Activated T-cell treated with anti-CD3 and anti-CD28 coated beads, Interleukin-2, amount 50 U/mL, for 4 hours (primary cell): ENCODE results near the gene SHTN1. TPM values are rescaled to one million over a fixed set of nuclear protein-coding genes. Genes with fewer than 3 reads are reported as not detected.

ENCODE experiments used
- ATAC-seq, 2 donors: fragments of 200-7000 bp; cut with Tn5 transposase; one replicate each; pipeline ENCODE4 v1.10.0; 2021
- DNase-seq: peaks from one replicate; pipeline ENCODE4 v3.0.0-alpha.2; 2020
- H3K27me3 Mint-ChIP-seq: one replicate; pipeline ENCODE4 v1.8.0; 2021; ENCODE audit warnings: low read depth, mixed read lengths
- H3K36me3 Mint-ChIP-seq: one replicate; pipeline ENCODE4 v1.8.0; 2022; ENCODE audit warnings: mixed read lengths; ENCODE audit not compliant: insufficient read depth
- H3K4me1 Mint-ChIP-seq: one replicate; pipeline ENCODE4 v1.8.0; 2021; ENCODE audit warnings: low read depth, mixed read lengths
- H3K4me3 Mint-ChIP-seq: one replicate; pipeline ENCODE4 v1.8.0; 2021; ENCODE audit warnings: mild to moderate bottlenecking, moderate library complexity, mixed read lengths
- H3K9me3 Mint-ChIP-seq: one replicate; pipeline ENCODE4 v1.8.0; 2021; ENCODE audit warnings: mixed read lengths
- total RNA-seq, 3 donors: library from RNA; stranded (reverse); gene quantifications; one replicate each; pipeline ENCODE4 v1.2.1, GENCODE V29; 2021

The SHTN1 gene
- total RNA-seq, 3 donors from 2014 or later, result 0.13 to 0.35 (median 0.24) TPM

DNA sequence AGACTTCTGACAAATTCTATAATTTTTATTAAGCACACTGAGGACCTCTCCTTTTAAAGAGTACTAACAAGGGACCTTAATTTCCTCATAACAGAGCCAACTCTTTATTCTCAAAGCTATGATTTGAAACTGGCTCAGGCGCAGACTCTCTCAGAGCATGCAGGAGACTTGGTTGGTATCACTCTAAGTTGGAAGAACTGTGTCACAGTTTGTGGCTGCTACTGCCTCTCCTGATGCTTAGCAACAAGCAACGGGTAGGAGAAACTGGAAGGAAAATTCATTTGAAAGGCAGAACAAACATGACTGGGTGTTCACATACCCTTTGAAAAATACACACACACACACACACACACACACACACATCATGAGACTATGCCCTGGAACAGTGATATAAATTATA, 122.3 kb downstream of the SHTN1 start:
- Mint-ChIP-seq H3K9me3 (no peaks in the 10 kb centered on the region), H3K27me3 (peaks cover 18% of the 10 kb centered on the region), H3K4me3 (no peak overlapping the region), H3K4me1 (no peaks in the 10 kb centered on the region), H3K36me3 (no peaks in the 10 kb centered on the region)
- ATAC-seq (no peak), DNase-seq (no peak)

DNA sequence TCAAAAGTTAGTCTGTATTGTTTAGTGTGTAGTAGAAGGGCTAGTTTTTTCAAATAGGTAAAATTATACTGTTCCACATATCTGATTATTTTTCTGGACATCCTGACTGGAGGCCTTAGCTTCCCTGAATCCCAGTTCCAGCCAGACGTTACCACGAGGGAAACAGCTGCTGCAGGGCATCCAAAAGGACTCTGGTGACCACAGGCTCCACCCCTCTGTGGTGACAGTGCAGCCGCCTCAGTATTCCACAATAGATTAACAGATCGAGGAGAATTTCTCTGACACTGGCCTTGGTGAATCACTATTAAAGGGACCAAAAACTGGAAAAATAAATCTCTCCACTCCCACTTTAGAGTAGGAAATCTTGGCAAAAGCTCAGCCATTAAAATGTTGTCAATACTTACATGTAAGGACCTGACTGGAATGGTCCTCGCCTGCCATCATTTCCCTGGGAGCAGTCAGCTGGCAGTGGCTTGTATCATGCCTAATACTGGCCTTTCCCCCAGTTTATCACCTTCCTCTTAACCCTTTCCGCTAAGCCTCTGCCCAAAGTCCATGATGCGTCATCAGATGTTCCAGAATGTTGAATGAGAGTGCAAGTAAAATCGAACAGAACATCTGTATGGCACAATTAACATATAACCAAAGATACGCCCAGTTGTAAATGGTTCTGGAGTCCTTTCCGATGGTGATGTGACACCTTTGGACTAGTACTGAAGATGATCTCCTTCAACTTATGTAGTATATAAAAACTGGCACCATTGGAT, 124.1 kb downstream of the SHTN1 start:
- ATAC-seq, result no peak
- peaks cover 18% of the 10 kb centered on the region for H3K27me3 Mint-ChIP-seq
- no peak for DNase-seq
- H3K36me3 Mint-ChIP-seq, result no peaks in the 10 kb centered on the region
- H3K9me3 Mint-ChIP-seq, result no peaks in the 10 kb centered on the region
- no peaks in the 10 kb centered on the region for H3K4me1 Mint-ChIP-seq
- H3K4me3 Mint-ChIP-seq, result no peak overlapping the region

DNA sequence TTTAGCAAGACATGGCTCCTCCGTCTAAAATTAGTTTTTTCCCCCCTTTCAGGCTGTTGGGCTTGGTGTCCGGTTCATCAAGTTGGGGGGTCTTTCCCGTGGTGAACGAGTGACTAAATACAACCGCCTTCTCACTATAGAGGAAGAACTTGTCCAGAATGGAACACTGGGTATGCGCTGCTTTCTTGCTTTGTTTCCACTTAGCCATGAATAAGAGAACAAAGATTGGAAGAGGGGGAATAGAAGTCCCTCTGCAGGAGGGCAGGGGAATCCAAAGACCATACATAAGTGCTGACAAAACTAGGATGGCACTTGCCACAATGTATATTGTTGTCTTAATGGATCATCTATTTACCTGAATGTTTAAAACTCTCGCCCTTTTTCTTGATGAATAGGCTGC, 125.2 kb downstream of the SHTN1 start:
- DNase-seq, result no peak
- Mint-ChIP-seq H3K27me3 (peaks cover 18% of the 10 kb centered on the region), H3K36me3 (no peaks in the 10 kb centered on the region), H3K9me3 (no peaks in the 10 kb centered on the region), H3K4me3 (no peak overlapping the region), H3K4me1 (no peaks in the 10 kb centered on the region)
- no peak for ATAC-seq

DNA sequence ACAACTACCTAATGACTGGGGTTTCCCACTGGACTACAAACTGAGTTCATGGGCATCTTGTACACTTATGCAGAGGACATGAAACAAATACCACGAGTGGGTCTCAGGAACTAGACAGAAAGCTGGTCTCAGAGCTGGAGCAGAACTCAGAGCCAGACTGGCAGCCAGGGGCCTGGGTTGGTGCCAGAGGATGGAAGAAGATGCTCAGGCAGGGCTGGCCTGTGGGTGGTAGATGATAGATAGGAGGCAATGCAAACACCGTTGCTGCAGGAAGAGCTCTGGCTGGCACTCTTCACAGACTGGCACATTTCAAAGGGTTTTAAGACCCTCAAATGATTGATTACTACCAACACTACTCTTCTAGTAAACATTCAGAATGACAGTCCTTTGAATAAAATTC, 126.9 kb downstream of the SHTN1 start:
- Mint-ChIP-seq H3K36me3 (no peaks in the 10 kb centered on the region), H3K4me3 (no peak overlapping the region), H3K4me1 (no peaks in the 10 kb centered on the region), H3K9me3 (no peaks in the 10 kb centered on the region), H3K27me3 (peaks cover 12% of the 10 kb centered on the region)
- no peak for DNase-seq
- no peak for ATAC-seq

DNA sequence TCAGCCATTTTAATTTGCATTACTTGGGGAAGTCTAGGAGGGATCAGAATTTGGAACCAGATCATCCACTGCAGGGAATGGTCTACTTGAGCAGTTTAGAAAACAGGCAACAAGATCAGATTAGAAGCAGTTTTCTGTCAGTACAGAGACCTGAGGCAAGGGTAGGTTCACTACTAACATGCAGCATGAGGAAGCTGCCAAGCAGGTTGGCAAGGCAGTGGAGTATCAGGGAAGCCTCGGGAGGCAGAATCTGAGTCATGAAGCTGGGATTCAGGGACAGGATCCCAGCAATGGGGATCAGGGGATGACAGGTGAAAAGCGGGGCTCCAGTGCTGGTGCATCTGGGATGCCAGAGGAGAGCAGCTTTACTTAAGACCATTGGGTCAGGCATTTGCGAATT, 127.6 kb downstream of the SHTN1 start:
- ATAC-seq (no peak), DNase-seq (no peak)
- Mint-ChIP-seq H3K4me3 (no peak overlapping the region), H3K9me3 (peaks cover 2% of the 10 kb centered on the region), H3K4me1 (no peaks in the 10 kb centered on the region), H3K36me3 (no peaks in the 10 kb centered on the region), H3K27me3 (peaks cover 10% of the 10 kb centered on the region)

DNA sequence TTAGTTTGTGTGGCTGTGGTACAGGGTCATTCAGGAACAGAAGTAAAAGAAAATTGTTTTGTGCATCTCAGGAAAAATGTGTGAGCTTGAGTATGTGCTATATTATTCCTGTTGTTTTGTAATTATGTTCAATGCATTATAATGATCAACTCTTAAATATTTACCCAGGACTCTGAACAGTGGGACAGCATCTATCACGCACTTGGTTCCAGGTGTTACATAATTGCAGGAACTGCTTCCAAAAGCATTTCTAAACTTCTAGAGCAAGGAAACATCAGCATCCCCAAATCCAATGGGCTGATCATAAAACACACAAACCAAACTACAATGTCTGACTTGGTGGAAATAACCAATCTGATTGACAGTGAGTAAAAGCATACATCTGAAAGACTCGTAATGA, 129.1 kb downstream of the SHTN1 start:
- Mint-ChIP-seq H3K4me3 (no peak overlapping the region), H3K27me3 (peaks cover 10% of the 10 kb centered on the region), H3K36me3 (no peaks in the 10 kb centered on the region), H3K9me3 (peaks cover 3% of the 10 kb centered on the region), H3K4me1 (no peaks in the 10 kb centered on the region)
- ATAC-seq, result no peak
- DNase-seq, result no peak

DNA sequence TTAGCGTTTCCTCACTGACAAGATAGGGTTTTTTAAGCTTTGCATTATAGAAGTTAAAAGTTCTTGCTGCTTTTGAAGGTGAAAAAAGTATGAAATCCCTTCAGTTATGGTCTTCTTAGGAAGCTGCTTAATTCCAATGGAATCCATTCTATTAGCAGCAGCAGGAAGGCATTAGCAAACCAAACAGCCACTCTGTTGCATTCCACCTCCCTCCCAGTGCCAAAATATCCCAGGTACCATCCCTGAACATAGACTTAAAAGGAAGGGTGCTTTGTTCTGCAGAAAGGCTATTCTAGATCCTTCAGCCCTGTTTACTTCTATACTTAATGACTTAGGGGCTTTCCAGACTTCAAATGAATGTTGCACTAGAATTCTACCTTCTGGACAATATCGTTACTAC, 131.9 kb downstream of the SHTN1 start:
- ATAC-seq (no peak), DNase-seq (no peak)
- Mint-ChIP-seq H3K27me3 (peaks cover 7% of the 10 kb centered on the region), H3K9me3 (peaks cover 3% of the 10 kb centered on the region), H3K4me3 (no peak overlapping the region), H3K36me3 (no peaks in the 10 kb centered on the region), H3K4me1 (no peaks in the 10 kb centered on the region)

DNA sequence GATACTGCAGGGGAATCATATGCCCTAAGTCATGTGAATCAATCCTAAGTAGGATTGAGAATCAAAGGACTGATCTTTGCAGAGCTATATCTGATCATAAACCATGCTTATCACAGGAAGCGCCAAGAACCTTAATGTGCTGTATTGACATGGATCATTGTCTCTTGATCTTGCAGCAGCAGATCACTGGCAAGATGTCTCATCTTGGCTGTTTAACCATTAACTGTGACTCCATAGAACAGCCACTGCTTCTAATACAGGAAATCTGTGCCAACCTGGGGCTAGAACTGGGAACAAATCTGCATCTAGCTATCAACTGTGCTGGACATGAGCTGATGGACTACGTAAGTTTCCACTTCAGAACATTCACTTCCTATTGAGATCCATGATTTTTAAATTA, 134.0 kb downstream of the SHTN1 start:
- ATAC-seq, result no peak
- Mint-ChIP-seq H3K4me1 (no peaks in the 10 kb centered on the region), H3K36me3 (no peaks in the 10 kb centered on the region), H3K27me3 (peaks cover 7% of the 10 kb centered on the region), H3K9me3 (peaks cover 3% of the 10 kb centered on the region), H3K4me3 (no peak overlapping the region)
- no peak for DNase-seq

DNA sequence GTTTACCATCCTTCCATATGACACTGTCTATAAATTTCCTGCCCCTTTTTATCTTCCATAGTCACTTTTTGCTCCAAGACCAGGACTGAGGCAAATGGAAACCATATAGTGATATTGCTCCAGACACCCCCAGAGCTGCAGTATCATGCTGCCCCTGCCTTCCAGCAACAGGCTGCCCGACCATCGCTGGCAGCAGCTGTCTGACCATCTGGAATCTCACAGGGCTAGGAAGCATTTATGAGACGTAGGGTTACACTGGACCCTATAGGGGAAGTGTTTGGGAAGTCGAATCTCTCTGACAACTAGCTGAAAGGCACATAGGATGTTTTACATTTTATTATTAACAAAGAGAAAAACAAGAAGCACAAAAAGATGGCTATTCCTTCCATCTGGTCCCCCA, 136.3 kb downstream of the SHTN1 start:
- Mint-ChIP-seq H3K27me3 (peaks cover 7% of the 10 kb centered on the region), H3K36me3 (no peaks in the 10 kb centered on the region), H3K9me3 (peaks cover 3% of the 10 kb centered on the region), H3K4me3 (no peak overlapping the region), H3K4me1 (no peaks in the 10 kb centered on the region)
- DNase-seq (no peak), ATAC-seq (no peak)

DNA sequence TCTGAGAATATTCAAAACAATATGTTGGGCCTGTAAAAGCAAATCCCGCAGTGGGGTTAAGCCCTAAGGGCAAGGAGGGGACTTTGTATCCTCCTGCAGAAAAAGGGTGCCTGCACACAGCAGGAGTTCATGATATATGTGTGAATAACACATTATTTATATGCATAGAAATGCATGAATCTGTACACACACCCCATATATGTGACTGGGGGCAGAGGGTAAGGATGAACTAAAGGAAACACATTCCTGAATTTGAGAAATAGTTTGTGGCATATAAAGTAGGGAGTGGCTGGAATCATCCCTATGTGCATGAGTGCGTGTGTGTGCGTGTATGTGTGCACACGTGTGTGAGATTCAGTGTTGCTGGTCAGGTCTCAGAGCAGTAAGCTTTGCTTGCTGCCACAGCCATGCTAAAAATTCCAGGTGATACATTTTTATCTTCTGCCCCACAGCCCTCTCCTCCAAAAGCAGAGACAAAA, 136.8 kb downstream of the SHTN1 start:
- H3K27me3 Mint-ChIP-seq, result peaks cover 7% of the 10 kb centered on the region
- H3K4me1 Mint-ChIP-seq, result no peaks in the 10 kb centered on the region
- peaks cover 3% of the 10 kb centered on the region for H3K9me3 Mint-ChIP-seq
- no peak overlapping the region for H3K4me3 Mint-ChIP-seq
- DNase-seq (no peak), ATAC-seq (no peak)
- H3K36me3 Mint-ChIP-seq, result no peaks in the 10 kb centered on the region

DNA sequence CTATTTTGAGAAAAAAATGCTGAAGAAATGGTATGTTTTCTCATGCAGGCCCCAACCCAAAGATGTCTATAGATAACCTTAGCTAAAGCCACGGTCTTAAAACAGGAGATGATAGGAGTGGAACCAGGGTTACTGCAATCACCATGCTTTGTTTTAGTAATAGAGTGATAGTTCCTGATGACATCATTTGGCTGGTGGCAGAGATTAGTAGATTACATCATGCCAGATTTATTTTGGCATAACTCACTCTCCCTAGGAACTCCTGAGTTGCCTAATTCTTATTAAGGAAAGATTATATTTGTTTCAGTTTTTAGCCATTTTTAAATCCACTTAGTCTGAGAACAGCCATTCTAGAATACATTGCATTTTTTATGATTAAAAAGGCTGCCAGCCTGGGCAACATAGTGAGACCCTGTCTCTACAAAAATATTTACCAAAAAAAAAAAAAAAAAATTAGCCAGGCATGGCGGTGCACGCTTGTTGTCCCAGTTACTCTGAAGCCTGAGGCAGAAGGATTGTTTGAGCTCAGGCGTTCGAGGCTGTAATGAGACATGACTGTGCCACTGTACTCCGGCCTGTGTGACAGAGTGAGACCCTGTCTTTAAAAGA, 137.9 kb downstream of the SHTN1 start:
- DNase-seq (no peak), ATAC-seq (no peak)
- Mint-ChIP-seq H3K4me1 (no peaks in the 10 kb centered on the region), H3K27me3 (peaks cover 3% of the 10 kb centered on the region), H3K4me3 (no peak overlapping the region), H3K36me3 (no peaks in the 10 kb centered on the region), H3K9me3 (no peaks in the 10 kb centered on the region)

DNA sequence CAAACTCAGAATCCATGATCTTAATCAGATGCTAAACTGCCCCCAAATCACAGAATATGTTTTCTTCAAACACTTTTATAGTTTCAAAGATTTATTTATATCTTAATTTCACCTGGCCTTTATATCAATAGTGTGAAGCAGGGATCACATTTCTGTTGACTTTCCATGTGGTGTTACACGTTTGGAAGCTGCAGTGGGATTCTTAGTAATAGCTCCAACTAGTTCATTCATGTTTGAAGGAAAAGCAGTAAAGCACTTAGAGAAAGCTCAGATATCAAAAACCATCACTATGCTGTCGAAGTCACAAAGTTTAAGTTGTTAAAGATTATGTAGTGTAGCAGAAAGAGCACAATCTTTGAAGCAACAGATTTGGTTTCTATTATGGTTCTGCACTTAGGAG, 138.9 kb downstream of the SHTN1 start:
- DNase-seq (no peak), ATAC-seq (no peak)
- Mint-ChIP-seq H3K4me3 (no peak overlapping the region), H3K36me3 (no peaks in the 10 kb centered on the region), H3K9me3 (no peaks in the 10 kb centered on the region), H3K4me1 (no peaks in the 10 kb centered on the region), H3K27me3 (peaks cover under 1% of the 10 kb centered on the region)

DNA sequence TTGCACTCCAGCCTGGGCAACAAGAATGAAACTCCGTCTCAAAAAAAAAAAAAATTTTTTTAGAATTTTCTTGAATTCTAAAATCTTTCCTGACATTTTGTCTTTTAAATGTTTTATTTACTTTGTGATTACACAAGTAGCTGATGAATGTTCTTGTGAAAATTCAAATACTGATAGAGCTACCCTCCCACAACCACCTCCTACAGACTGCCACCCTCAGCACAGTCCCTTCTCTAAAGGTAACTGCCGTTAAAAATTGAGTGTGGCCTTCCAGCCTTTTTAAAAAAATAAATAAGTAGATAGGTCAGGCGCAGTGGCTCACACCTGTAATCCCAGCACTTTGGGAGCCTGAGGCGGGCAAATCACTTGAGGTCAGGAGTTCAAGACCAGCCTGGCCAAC, 140.6 kb downstream of the SHTN1 start:
- Mint-ChIP-seq H3K4me1 (no peaks in the 10 kb centered on the region), H3K9me3 (no peaks in the 10 kb centered on the region), H3K4me3 (no peak overlapping the region), H3K27me3 (peaks cover 2% of the 10 kb centered on the region), H3K36me3 (no peaks in the 10 kb centered on the region)
- ATAC-seq (no peak), DNase-seq (no peak)

DNA sequence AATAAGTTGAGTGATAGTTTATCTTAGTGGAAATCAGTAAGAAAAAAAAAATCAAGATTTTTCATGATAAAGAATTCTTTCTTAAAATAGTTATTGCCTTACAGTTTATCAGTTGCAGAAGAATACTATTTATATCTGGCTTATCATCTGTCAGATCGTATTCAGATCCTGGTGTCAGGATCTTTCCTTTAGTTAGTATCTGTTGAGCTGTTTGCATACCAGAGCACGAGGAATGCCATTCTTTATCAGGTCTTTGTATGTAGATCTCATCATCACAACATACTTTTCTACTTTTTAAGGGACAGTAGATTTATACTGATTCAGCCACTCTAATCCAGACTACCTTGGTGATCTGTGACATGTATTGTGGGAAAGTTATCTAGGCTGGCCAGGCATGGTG, 143.2 kb downstream of the SHTN1 start:
- H3K4me1 Mint-ChIP-seq, result no peaks in the 10 kb centered on the region
- peaks cover 6% of the 10 kb centered on the region for H3K9me3 Mint-ChIP-seq
- ATAC-seq, result no peak
- peaks cover 2% of the 10 kb centered on the region for H3K27me3 Mint-ChIP-seq
- H3K4me3 Mint-ChIP-seq, result no peak overlapping the region
- DNase-seq, result no peak
- H3K36me3 Mint-ChIP-seq, result no peaks in the 10 kb centered on the region

DNA sequence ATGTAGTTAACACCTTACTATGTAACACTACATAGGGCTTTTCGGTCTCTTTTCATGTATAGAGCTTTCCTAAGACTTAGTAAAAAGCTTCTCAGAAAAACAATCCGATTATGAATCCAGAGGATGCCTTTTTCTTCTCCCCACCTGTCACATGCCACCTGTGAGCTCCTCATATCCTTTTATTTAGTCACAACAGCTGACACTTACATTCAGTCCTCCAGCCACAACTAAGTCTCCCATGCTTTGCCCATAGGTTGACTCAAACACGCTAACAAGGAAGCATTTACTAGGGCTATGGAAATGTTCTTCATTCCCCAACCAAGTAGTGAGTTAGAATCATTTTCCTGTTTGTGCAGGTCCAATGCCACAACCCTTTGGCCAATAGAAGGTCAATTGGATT, 147.8 kb downstream of the SHTN1 start:
- DNase-seq (no peak), ATAC-seq (no peak)
- Mint-ChIP-seq H3K4me3 (no peak overlapping the region), H3K36me3 (no peaks in the 10 kb centered on the region), H3K4me1 (no peaks in the 10 kb centered on the region), H3K27me3 (peaks cover 5% of the 10 kb centered on the region), H3K9me3 (peaks cover 6% of the 10 kb centered on the region)
